Measurements from ENCODE around the gene IRF1.

Gene IRF1

GRCh38 chr5:132500244-132500930 is 9.8 kb upstream of the IRF1 start:
- no peak overlapping the region for H3K4me3 ChIP-seq (ENCODE audit: control insufficient read depth, low read depth, low read length)
- no peak for TF ChIP-seq CTCF (IDR thresholded peaks at IDR 0.05; ENCODE audit: control insufficient read depth, insufficient read depth, low read depth, low read length, missing control alignments)
- DNase-seq (ENCODE audit: low read depth), result no peak

DNA sequence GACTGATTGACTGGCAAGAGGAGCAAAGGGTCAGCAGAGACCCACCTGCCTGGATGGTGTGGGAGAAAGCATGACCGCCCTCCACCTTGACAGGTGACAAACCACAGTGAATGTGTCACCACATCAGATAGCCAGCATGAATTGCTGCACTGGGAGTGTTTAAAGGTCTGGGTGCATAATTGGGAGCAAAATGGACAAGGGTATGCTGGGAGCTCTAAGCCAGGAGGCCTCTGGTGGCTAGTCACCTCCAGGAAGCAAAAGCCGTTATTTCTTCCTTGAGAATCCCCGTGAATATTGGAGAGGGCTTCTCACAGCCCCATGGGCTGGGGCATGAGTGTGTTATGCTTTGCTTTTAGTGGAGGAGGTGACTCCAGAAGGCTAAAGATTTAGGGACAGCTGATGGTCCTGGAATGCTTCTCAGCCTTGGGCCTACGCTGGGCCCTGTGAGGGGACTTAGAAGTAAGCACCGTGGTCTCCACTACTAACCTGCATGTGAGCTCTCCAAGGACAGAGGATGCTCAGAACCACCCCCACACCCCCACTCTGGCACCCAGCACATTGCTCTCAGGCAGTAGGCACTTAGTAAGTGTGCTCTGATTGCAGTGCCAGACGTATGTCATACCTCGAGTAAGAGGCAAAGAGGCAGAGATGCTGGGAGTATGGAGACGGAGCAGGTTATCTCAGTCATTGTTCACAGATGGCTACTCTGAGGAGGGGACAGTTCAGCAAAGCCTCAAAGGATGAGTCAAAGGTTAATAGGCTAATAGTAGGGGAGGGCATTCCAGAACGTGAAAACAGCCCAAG is 9.1 kb upstream of the IRF1 start:
- no peak for DNase-seq (ENCODE audit: low read depth)
- H3K4me3 ChIP-seq (ENCODE audit: control insufficient read depth, low read depth, low read length), result no peak overlapping the region
- no peak for TF ChIP-seq CTCF (IDR thresholded peaks at IDR 0.05; ENCODE audit: control insufficient read depth, insufficient read depth, low read depth, low read length, missing control alignments)

DNA sequence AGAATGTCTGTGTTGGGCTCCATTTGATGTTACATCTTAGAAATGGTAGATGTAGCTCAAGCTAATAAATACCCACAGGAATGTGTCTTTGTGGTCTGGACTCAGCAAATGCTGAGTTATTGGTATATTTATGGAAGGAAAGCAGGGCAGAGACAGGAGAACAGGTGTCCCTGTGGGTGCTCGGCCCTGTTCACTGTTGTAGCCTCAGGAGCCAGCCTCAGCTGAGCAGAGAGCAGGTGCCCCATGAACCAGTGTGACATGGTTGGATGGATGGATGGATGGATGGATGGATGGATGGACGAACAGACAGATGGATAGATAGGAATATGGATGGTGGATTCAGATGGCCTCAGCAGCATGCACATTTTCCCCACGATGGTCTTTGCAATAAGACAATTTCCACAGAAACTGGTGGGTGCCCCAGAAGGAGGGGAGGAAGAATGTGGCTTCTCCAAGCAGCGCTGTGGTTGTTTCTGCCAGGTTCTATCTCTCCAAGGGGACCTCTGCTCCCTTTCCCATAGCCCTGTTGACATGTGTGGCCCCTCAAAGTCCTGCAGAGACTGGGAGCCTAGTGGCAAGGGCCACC is 8.2 kb upstream of the IRF1 start:
- no peak overlapping the region for H3K4me3 ChIP-seq (ENCODE audit: control insufficient read depth, low read depth, low read length)
- TF ChIP-seq CTCF (IDR thresholded peaks at IDR 0.05; ENCODE audit: control insufficient read depth, insufficient read depth, low read depth, low read length, missing control alignments), result no peak
- no peak for DNase-seq (ENCODE audit: low read depth)

- no peak for DNase-seq (ENCODE audit: low read depth)
- no peak for TF ChIP-seq CTCF (IDR thresholded peaks at IDR 0.05; ENCODE audit: control insufficient read depth, insufficient read depth, low read depth, low read length, missing control alignments)
- no peak overlapping the region for H3K4me3 ChIP-seq (ENCODE audit: control insufficient read depth, low read depth, low read length)
These were observed 7.6 kb upstream of the IRF1 start for GRCh38 chr5:132498152-132498551.

DNA sequence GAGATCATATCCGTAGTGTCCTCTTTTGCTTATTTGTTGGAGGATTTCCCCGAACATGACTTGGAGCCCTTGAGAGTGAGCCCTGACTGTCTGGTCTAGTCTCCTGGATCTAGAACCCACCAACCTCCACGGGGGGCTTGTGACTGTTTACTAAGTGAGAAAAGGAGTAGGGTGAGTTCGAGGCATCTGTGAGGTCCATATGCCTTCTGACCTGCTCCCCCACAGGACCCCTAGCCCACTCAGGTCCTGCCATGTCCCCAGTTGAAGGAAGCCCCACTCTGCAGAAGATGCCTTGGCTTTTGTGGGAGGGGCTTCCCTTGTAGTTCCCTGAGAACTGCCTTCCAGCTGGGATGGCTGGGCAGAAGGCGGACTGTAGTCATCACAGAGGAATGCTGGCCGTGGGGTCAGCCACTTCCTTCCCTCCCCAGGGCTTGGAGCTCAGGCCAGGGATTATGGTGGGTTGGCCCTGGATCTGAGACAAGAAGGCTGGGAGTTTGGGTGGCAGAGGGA is 7.0 kb upstream of the IRF1 start:
- peak; percentile 76 for DNase-seq (ENCODE audit: low read depth)
- H3K4me3 ChIP-seq (ENCODE audit: control insufficient read depth, low read depth, low read length), result peak overlapping the region; percentile 65
- no peak for TF ChIP-seq CTCF (IDR thresholded peaks at IDR 0.05; ENCODE audit: control insufficient read depth, insufficient read depth, low read depth, low read length, missing control alignments)

GRCh38 chr5:132496631-132497487 is 6.3 kb upstream of the IRF1 start:
- H3K4me3 ChIP-seq (ENCODE audit: control insufficient read depth, low read depth, low read length), result peak overlapping the region; percentile 65
- TF ChIP-seq CTCF (IDR thresholded peaks at IDR 0.05; ENCODE audit: control insufficient read depth, insufficient read depth, low read depth, low read length, missing control alignments), result no peak
- DNase-seq (ENCODE audit: low read depth), result no peak
